Karpas-422 (cell line): Measurements from ENCODE around the gene TSC22D3. TPM values are rescaled to one million over a fixed set of nuclear protein-coding genes. Genes with fewer than 3 reads are reported as not detected.
A peak's percentile ranks its signal among the peaks of the same experiment; 100 is the strongest.

Experiments used
- DNase-seq: peaks from one replicate; pipeline ENCODE4 v3.0.0-alpha.2; 2015
- H2AFZ ChIP-seq: fragments of 200-600 bp; sonication (generic); 2 replicates; pipeline ENCODE4 v1.6.1; 2014; ENCODE audit warnings: antibody characterized with exemption, low read length, mixed read lengths
- H3K27ac ChIP-seq: fragments of 200-600 bp; sonication (generic); 2 replicates; pipeline ENCODE4 v1.5.1; 2014; ENCODE audit warnings: mild to moderate bottlenecking, low read length, moderate library complexity
- H3K27me3 ChIP-seq: fragments of 200-600 bp; sonication (generic); 2 replicates; pipeline ENCODE4 v1.6.1; 2014; ENCODE audit warnings: low read length, mixed read lengths
- H3K36me3 ChIP-seq: fragments of 200-600 bp; sonication (generic); 2 replicates; pipeline ENCODE4 v1.6.1; 2014; ENCODE audit warnings: low read length, mixed read lengths; ENCODE audit not compliant: insufficient read depth
- H3K4me1 ChIP-seq: fragments of 200-600 bp; sonication (generic); 2 replicates; pipeline ENCODE4 v1.6.1; 2014; ENCODE audit warnings: mild to moderate bottlenecking, low read length, mixed read lengths
- H3K4me2 ChIP-seq: fragments of 200-600 bp; sonication (generic); 2 replicates; pipeline ENCODE4 v1.6.1; 2014; ENCODE audit warnings: low read length, low read depth, mild to moderate bottlenecking; ENCODE audit not compliant: poor library complexity, severe bottlenecking
- H3K4me3 ChIP-seq: fragments of 200-600 bp; sonication (generic); 2 replicates; pipeline ENCODE4 v1.5.1; 2014; ENCODE audit warnings: mild to moderate bottlenecking, antibody characterized with exemption, low read length, mixed read lengths
- H3K79me2 ChIP-seq: fragments of 200-600 bp; sonication (generic); 2 replicates; pipeline ENCODE4 v1.6.1; 2014; ENCODE audit warnings: mild to moderate bottlenecking, low read length, mixed read lengths
- H3K9ac ChIP-seq: fragments of 200-600 bp; sonication (generic); 2 replicates; pipeline ENCODE4 v1.6.0; 2014; ENCODE audit warnings: low read length
- H3K9me2 ChIP-seq: fragments of 200-600 bp; sonication (generic), shearing (Covaris generic); replicated peaks from 2 replicates; pipeline ENCODE4 v1.6.0; 2014; ENCODE audit warnings: mild to moderate bottlenecking, low read length, moderate library complexity; ENCODE audit not compliant: insufficient read depth
- H3K9me3 ChIP-seq: fragments of 300-700, 200-600 bp; sonication (generic); 2 replicates; pipeline ENCODE4 v1.6.1; 2014; ENCODE audit warnings: low read length, mixed read lengths
- H4K20me1 ChIP-seq: fragments of 200-600 bp; sonication (generic); 2 replicates; pipeline ENCODE4 v1.6.1; 2014; ENCODE audit warnings: mild to moderate bottlenecking, antibody characterized with exemption, low read length, low read depth; ENCODE audit not compliant: insufficient read depth
- total RNA-seq: library from RNA; depleted of rRNA; stranded (reverse); fragments of >200 nt; shearing (Covaris generic); gene quantifications from 2 replicates; pipeline ENCODE4 v1.2.3, GENCODE V29; 2014; ENCODE audit warnings: low replicate concordance

Gene TSC22D3
- total RNA-seq, 1 experiment from 2014 or later, result 266 TPM

- no peaks in the 10 kb centered on the region for H3K79me2 ChIP-seq
- no peaks in the 10 kb centered on the region for H3K36me3 ChIP-seq
- DNase-seq, result no peak
- H2AFZ ChIP-seq, result no peak overlapping the region
- H3K27ac ChIP-seq, result no peak overlapping the region
- no peak overlapping the region for H3K4me3 ChIP-seq
- H3K9me2 ChIP-seq, result no peaks in the 10 kb centered on the region
- no peaks in the 10 kb centered on the region for H4K20me1 ChIP-seq
- H3K9ac ChIP-seq, result no peak overlapping the region
- H3K4me2 ChIP-seq, result no peak overlapping the region
- no peaks in the 10 kb centered on the region for H3K27me3 ChIP-seq
- peaks cover 29% of the 10 kb centered on the region for H3K4me1 ChIP-seq
- H3K9me3 ChIP-seq, result no peaks in the 10 kb centered on the region
These were observed 52.1 kb downstream of the TSC22D3 start for GRCh38 chrX:107723511-107723910.

DNA sequence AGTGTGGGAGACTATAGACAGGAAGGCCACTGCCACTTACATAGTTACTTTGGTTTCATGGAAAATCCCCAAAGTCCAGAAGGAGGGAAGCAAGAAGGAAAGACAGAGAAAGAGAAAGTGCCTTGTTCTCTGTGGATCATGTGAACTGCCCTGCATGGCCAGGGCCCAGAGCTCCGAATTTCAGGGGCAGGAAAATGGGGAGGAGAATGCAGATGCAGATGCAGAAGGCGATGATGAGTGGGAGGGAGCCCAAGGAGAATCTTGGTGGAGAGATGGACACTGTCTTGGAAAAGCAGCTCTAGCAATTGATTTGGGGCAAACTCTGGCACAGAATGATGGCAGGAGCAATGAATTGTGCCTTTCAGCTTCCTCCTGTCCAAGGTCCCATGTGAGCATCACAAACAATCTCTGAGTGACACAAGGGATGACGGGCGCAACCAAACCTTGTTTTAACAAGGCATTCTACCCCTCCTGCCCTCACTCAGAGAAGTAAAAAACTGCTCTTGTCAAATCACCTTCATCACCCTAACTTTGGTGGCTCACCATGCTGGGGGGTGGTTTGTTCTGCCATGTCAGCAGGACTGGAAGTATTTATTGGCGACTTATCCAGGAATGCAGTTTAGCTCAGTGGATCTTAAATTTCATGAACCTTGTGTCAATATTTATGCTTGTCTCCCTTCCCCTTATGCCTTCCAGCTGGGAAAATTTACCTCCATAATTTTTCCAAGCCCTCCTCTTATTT is 53.5 kb downstream of the TSC22D3 start:
- Histone ChIP-seq H3K4me3 (no peak overlapping the region), H3K9ac (no peak overlapping the region), H3K36me3 (no peaks in the 10 kb centered on the region), H3K9me2 (no peaks in the 10 kb centered on the region), H3K79me2 (no peaks in the 10 kb centered on the region), H2AFZ (no peak overlapping the region), H3K4me1 (peaks cover 43% of the 10 kb centered on the region), H3K9me3 (no peaks in the 10 kb centered on the region), H3K27ac (no peak overlapping the region), H3K27me3 (no peaks in the 10 kb centered on the region), H3K4me2 (peak overlapping the region; percentile 41), H4K20me1 (no peaks in the 10 kb centered on the region)
- no peak for DNase-seq

- peak; percentile 68 for DNase-seq
- Histone ChIP-seq H3K79me2 (no peaks in the 10 kb centered on the region), H4K20me1 (no peaks in the 10 kb centered on the region), H3K4me3 (peak overlapping the region; percentile 4; the same call in 1 of the 2 replicates), H3K9me2 (no peaks in the 10 kb centered on the region), H3K36me3 (no peaks in the 10 kb centered on the region), H3K9me3 (no peaks in the 10 kb centered on the region), H2AFZ (peak overlapping the region; percentile 19; the same call in 1 of the 2 replicates), H3K27me3 (no peaks in the 10 kb centered on the region), H3K4me1 (peaks cover 45% of the 10 kb centered on the region), H3K27ac (no peak overlapping the region), H3K9ac (no peak overlapping the region), H3K4me2 (peak overlapping the region; percentile 41)
These were observed 54.3 kb downstream of the TSC22D3 start for GRCh38 chrX:107721318-107721717.

DNA sequence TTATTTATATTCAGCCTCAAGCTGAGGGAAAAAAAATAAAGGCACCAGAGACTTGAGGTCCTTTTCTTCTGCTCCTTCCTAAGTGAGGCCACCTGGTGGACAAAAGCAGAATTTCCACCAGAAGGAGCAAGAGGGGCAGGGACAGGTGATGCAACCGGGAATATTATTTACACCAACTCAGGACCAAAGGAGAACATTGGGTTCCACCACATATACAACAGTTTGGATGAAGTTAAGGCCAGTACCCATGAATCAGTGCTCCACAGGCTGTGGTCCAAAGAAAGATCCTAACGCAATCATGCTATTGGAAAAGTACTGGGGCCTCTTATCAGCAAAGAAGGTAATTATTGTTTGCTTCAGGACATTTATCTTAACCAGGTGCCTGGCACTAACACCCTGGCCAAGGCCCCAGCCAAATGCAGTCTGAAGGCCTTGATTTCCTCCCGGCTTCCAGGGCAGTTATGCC is 57.4 kb downstream of the TSC22D3 start:
- Histone ChIP-seq H3K4me3 (0 out of 2 replicates have a peak overlapping the region, but pooled peaks have one; percentile 78), H3K9me2 (no peaks in the 10 kb centered on the region), H4K20me1 (peaks cover 7% of the 10 kb centered on the region; the same call in 1 of the 2 replicates), H2AFZ (no peak overlapping the region), H3K9me3 (no peaks in the 10 kb centered on the region), H3K27me3 (no peaks in the 10 kb centered on the region), H3K36me3 (peaks cover 3% of the 10 kb centered on the region; the same call in 1 of the 2 replicates), H3K9ac (peak overlapping the region; percentile 60; the same call in 1 of the 2 replicates), H3K4me1 (peaks cover 71% of the 10 kb centered on the region), H3K79me2 (no peaks in the 10 kb centered on the region), H3K27ac (peak overlapping the region; percentile 93), H3K4me2 (peak overlapping the region; percentile 80)
- DNase-seq, result peak; percentile 92

DNA sequence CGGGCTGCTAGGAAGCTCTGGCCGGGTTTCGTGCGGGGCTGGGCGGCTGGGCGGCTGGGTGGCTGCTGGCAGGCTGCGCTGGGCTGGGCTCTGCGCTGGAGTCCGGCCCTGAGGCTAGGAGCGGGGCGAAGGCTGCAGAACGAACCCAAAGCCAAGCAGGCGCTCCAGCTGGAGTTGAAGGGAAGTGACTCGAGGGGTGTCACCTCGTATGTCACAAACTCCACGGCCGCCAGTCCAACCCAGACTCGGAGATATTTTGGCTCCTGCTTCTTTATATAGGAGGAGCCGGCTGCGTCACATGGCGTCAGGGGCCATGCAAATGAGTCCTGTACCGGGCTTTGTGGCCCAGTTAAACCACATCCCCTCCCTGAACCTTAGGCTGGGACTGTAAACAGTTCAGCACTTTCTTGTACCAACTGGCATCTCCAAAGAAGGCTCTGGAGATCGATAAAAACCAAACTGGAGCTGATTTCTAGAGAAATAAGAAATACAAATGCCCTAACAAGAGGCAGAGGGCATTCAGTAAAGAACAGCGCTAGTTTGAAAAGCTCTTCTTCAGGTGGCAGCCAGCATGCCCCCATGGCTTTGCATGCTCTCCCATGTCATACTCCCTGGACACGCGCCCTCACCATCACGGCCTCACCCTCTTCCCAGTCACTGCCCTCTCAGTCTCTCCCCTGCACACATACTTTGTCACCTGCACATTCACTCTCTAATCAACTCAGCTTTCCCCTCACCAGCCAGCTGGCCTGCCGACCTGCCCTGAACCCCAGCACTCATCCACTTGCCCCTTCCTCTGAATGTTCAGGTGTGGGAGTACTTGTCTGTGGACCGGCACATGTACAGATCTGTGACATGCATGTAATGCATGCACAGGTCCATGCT is 58.5 kb downstream of the TSC22D3 start:
- Histone ChIP-seq H3K27me3 (no peaks in the 10 kb centered on the region), H3K9me3 (no peaks in the 10 kb centered on the region), H3K27ac (peak overlapping the region; percentile 93), H3K9ac (peak overlapping the region; percentile 86), H3K4me2 (peak overlapping the region; percentile 80), H2AFZ (no peak overlapping the region), H3K79me2 (no peaks in the 10 kb centered on the region), H4K20me1 (peaks cover 7% of the 10 kb centered on the region; the same call in 1 of the 2 replicates), H3K4me1 (peaks cover 82% of the 10 kb centered on the region), H3K4me3 (peak overlapping the region; percentile 78), H3K36me3 (peaks cover 3% of the 10 kb centered on the region; the same call in 1 of the 2 replicates), H3K9me2 (no peaks in the 10 kb centered on the region)
- DNase-seq, result peak; percentile 91

DNA sequence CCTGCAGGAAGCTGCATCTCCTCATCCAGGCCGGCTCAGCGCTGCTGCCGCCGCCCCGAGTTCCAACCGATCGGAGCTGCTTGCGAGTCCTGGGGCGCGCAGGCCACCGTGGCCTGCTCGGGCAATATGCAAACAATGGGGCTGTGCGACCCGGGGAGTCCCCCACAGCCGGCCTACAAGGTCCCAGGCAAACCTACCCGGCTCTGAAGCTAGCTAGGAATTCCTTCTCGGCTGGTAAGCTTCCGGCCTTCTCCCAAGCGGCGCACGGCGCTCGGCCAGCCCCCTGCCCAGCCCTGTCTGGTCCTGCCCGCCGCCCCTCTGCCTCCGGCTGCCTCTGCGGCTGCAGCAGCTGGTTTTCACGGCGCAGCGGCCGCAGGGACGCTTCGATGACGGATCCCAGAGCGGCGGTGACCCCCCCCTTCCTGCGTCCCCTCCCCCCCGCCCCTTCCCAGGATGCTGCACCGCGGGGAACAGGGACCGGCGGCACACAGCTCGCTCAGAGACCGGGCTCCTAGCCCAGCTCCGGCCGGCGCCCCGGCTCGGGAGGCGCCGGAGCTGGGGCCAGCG is 59.4 kb downstream of the TSC22D3 start:
- Histone ChIP-seq H3K4me2 (peak overlapping the region; percentile 80), H3K79me2 (no peaks in the 10 kb centered on the region), H3K4me3 (peak overlapping the region; percentile 78), H3K9me2 (no peaks in the 10 kb centered on the region), H3K27me3 (no peaks in the 10 kb centered on the region), H3K9me3 (no peaks in the 10 kb centered on the region), H3K9ac (peak overlapping the region; percentile 86), H3K4me1 (peaks cover 83% of the 10 kb centered on the region), H3K36me3 (peaks cover 3% of the 10 kb centered on the region; the same call in 1 of the 2 replicates), H4K20me1 (peaks cover 7% of the 10 kb centered on the region; the same call in 1 of the 2 replicates), H2AFZ (no peak overlapping the region), H3K27ac (peak overlapping the region; percentile 93)
- no peak for DNase-seq

- peak overlapping the region; percentile 78 for H3K4me3 ChIP-seq
- no peaks in the 10 kb centered on the region for H3K9me2 ChIP-seq
- peak overlapping the region; percentile 80 for H3K4me2 ChIP-seq
- H3K79me2 ChIP-seq, result no peaks in the 10 kb centered on the region
- peaks cover 3% of the 10 kb centered on the region; the same call in 1 of the 2 replicates for H3K36me3 ChIP-seq
- H4K20me1 ChIP-seq, result peaks cover 7% of the 10 kb centered on the region; the same call in 1 of the 2 replicates
- H3K27me3 ChIP-seq, result no peaks in the 10 kb centered on the region
- H2AFZ ChIP-seq, result no peak overlapping the region
- no peaks in the 10 kb centered on the region for H3K9me3 ChIP-seq
- H3K27ac ChIP-seq, result peak overlapping the region; percentile 93
- H3K9ac ChIP-seq, result peak overlapping the region; percentile 86
- DNase-seq, result no peak
- H3K4me1 ChIP-seq, result peaks cover 84% of the 10 kb centered on the region
These were observed 60.1 kb downstream of the TSC22D3 start for GRCh38 chrX:107715331-107716117.
